Endothelial cell of umbilical vein (primary cell): ENCODE results near the gene TNS1. TPM values are rescaled to one million over a fixed set of nuclear protein-coding genes. Genes with fewer than 3 reads are reported as not detected.

ENCODE experiments used
- BruUV-seq: library from RNA; stranded (reverse); fragments of 400-500 nt; replicated peaks from 2 replicates; lab custom pipeline; 2021; lab: Mats Ljungman, UMichigan
- CTCF ChIA-PET: fragments of 300-600, 350-600 bp; sonication (Branson Sonifier 250); formaldehyde crosslinking; loops from one replicate; lab custom pipeline; 2021; ENCODE audit warnings: antibody characterized with exemption, inconsistent platforms; lab: Charles Lee
- POLR2A ChIA-PET: fragments of 300-600, 350-600 bp; sonication (Branson Sonifier 250); formaldehyde crosslinking; loops from one replicate; lab custom pipeline; 2021; ENCODE audit warnings: antibody characterized with exemption, inconsistent platforms; lab: Charles Lee
- DNase-seq: peaks from one replicate; pipeline ENCODE4 v3.0.0-alpha.2; 2011; ENCODE audit warnings: low read depth, low spot score
- FAIRE-seq: peaks from 2 replicates; lab custom pipeline; 2011; peaks lifted over from hg19 to GRCh38; lab: Jason Lieb, UNC
- H2AFZ ChIP-seq: 2 replicates; pipeline ENCODE4 v1.6.0; 2012; ENCODE audit warnings: low read depth, low read length, control low read depth, inconsistent platforms
- H3K27ac ChIP-seq: 2 replicates; pipeline ENCODE4 v1.5.1; 2011; ENCODE audit warnings: low read depth, mild to moderate bottlenecking, control low read depth, low read length, moderate library complexity; ENCODE audit not compliant: insufficient read depth
- H3K27me3 ChIP-seq, 2 experiments: 2 replicates each; pipeline versions ENCODE4 v1.6.0 to v1.6.1; 2011; ENCODE audit warnings: low read length in 2 of 2, mixed read lengths in 1 of 2; ENCODE audit not compliant: control insufficient read depth in 2 of 2, insufficient read depth in 2 of 2
- H3K36me3 ChIP-seq, 2 experiments: 2 replicates in 1 of 2; 3 replicates in 1 of 2; pipeline ENCODE4 v1.5.1; 2011; ENCODE audit warnings: low read length in 2 of 2, mild to moderate bottlenecking in 1 of 2, moderate library complexity in 1 of 2; ENCODE audit not compliant: control insufficient read depth in 2 of 2, insufficient read depth in 2 of 2; ENCODE audit errors: extremely low read depth in 1 of 2
- H3K4me1 ChIP-seq: 3 replicates; pipeline ENCODE4 v1.5.1; 2011; ENCODE audit warnings: mild to moderate bottlenecking, low read length; ENCODE audit not compliant: control insufficient read depth, insufficient read depth; ENCODE audit errors: extremely low read depth
- H3K4me2 ChIP-seq: 2 replicates; pipeline ENCODE4 v1.6.1; 2011; ENCODE audit warnings: low read length, control low read depth, mixed read lengths; ENCODE audit not compliant: insufficient read depth
- H3K4me3 ChIP-seq, 3 experiments: fragments of 200-600 bp in 1 of 3; sonication (generic), shearing (Covaris generic) in 1 of 3; replicated peaks in 1 of 3; 2 replicates each; pipeline ENCODE4 v1.5.1; 2011 to 2016; ENCODE audit warnings: control low read depth in 3 of 3, low read length in 3 of 3, mild to moderate bottlenecking in 2 of 3, inconsistent platforms in 1 of 3, low read depth in 1 of 3, moderate library complexity in 1 of 3; ENCODE audit not compliant: insufficient read depth in 1 of 3
- H3K79me2 ChIP-seq: 2 replicates; pipeline ENCODE4 v1.6.0; 2012; ENCODE audit warnings: low read length, inconsistent platforms; ENCODE audit not compliant: control insufficient read depth, insufficient read depth
- H3K9ac ChIP-seq: replicated peaks from 2 replicates; pipeline ENCODE3; 2011; ENCODE audit warnings: low read length, control low read depth; ENCODE audit not compliant: insufficient read depth; ENCODE audit errors: extremely low read depth
- H3K9me1 ChIP-seq: replicated peaks from 3 replicates; pipeline ENCODE4 v1.6.0; 2011; ENCODE audit warnings: mild to moderate bottlenecking, low read length; ENCODE audit not compliant: control insufficient read depth, insufficient read depth; ENCODE audit errors: extremely low read depth
- H3K9me3 ChIP-seq: replicated peaks from 2 replicates; pipeline ENCODE4 v1.5.1; 2012; ENCODE audit warnings: low read length, inconsistent platforms; ENCODE audit not compliant: control insufficient read depth, insufficient read depth
- H4K20me1 ChIP-seq: replicated peaks from 2 replicates; pipeline ENCODE3; 2011; ENCODE audit warnings: mild to moderate bottlenecking, low read length; ENCODE audit not compliant: control insufficient read depth, insufficient read depth; ENCODE audit errors: extremely low read depth
- EZH2 ChIP-seq: IDR thresholded peaks from 2 replicates; pipeline ENCODE4 v1.6.1; 2012; ENCODE audit warnings: borderline replicate concordance, low read depth, mild to moderate bottlenecking, moderate library complexity, low read length, inconsistent platforms; ENCODE audit not compliant: severe bottlenecking
- FOS ChIP-seq: IDR thresholded peaks from 2 replicates; pipeline ENCODE4 v1.6.1; 2011; ENCODE audit warnings: mild to moderate bottlenecking, low read length, moderate library complexity, borderline replicate concordance; ENCODE audit not compliant: insufficient read depth
- GATA2 ChIP-seq: IDR thresholded peaks from 2 replicates; pipeline ENCODE4 v1.7.0; 2011; ENCODE audit warnings: low read depth, mild to moderate bottlenecking, moderate library complexity, mixed read lengths, low read length; ENCODE audit not compliant: insufficient read length, insufficient read depth
- JUN ChIP-seq: IDR thresholded peaks from 2 replicates; pipeline ENCODE4 v1.6.1; 2011; ENCODE audit warnings: borderline replicate concordance, low read depth; ENCODE audit not compliant: insufficient read length, insufficient read depth
- MAX ChIP-seq: IDR thresholded peaks from 2 replicates; pipeline ENCODE4 v1.6.1; 2011; ENCODE audit not compliant: insufficient read depth, insufficient read length
- MYC ChIP-seq: IDR thresholded peaks from one replicate; pipeline ENCODE4 v1.6.1; 2011; ENCODE audit warnings: mild to moderate bottlenecking, low read depth, low read length
- POLR2A ChIP-seq: IDR thresholded peaks from 2 replicates; pipeline ENCODE4 v1.6.1; 2012; ENCODE audit warnings: low read depth, mild to moderate bottlenecking, control low read depth, low read length
- POLR2AphosphoS5 ChIP-seq: IDR thresholded peaks from 2 replicates; pipeline ENCODE4 v1.6.1; 2012; ENCODE audit warnings: low read depth, mild to moderate bottlenecking, control low read depth, low read length, moderate library complexity; ENCODE audit not compliant: insufficient read depth
- dilution Hi-C: fragments of 300-500 bp; cut with MboI; formaldehyde crosslinking; loops from one replicate; pipeline ENCODE4 v1.15.0; 2019; ENCODE audit warnings: low sequenced_read_pairs; ENCODE audit not compliant: extremely low pct_ligation_motif_present
- intact Hi-C: fragments of 100-400 bp; cut with micrococcal nuclease; formaldehyde crosslinking; loops from one replicate; pipeline ENCODE4 v1.10.0; 2022
- polyA plus RNA-seq, 4 experiments: library from polyadenylated mRNA; depleted of rRNA in 3 of 4; stranded (reverse) in 3 of 4; unstranded in 1 of 4; fragments of >200 nt; gene quantifications; 2 replicates each; pipeline versions ENCODE4 v1.2.1 to v1.2.3, GENCODE V29; 2011 to 2012; ENCODE audit warnings: missing spikeins in 1 of 4
- total RNA-seq: library from RNA; stranded (reverse); gene quantifications from 2 replicates; pipeline ENCODE4 v1.2.3, GENCODE V29; 2021
- TF ChIP-seq, protein P1 (sequence below), 2 donors: IDR thresholded peaks; 1 replicate in 1 of 2; 2 replicates in 1 of 2; pipeline ENCODE4 v1.5.1; 2011; ENCODE audit warnings: low read length in 2 of 2, mild to moderate bottlenecking in 2 of 2, moderate library complexity in 2 of 2, control low read depth in 1 of 2, inconsistent platforms in 1 of 2, low read depth in 1 of 2; ENCODE audit not compliant: insufficient read depth in 1 of 2; ENCODE audit errors: extremely low read depth in 1 of 2

Gene TNS1
- total and polyA plus RNA-seq, 2 donors (not counting 3 experiments of a cell fraction or from before 2014, with no cell fraction given): 11.0 to 52.1 TPM

- ChIA-PET POLR2A (no interaction called here), CTCF (interaction anchor here (0.6 to 2.9 kb wide), 3 partner anchors 33 to 241 kb away, joined by 3 to 11 read pairs (median 3); no protein-coding TSS in a partner anchor)
- DNase-seq (no peak), FAIRE-seq (no peak)
- Histone ChIP-seq H3K9me3 (no peaks in the 10 kb centered on the region), H4K20me1 (no peaks in the 10 kb centered on the region), H3K4me1 (no peaks in the 10 kb centered on the region), H3K4me2 (no peak overlapping the region), H3K9me1 (no peaks in the 10 kb centered on the region), H2AFZ (no peak overlapping the region), H3K36me3 (no peaks in the 10 kb centered on the region), H3K79me2 (no peaks in the 10 kb centered on the region), H3K27me3 (peaks cover 0 to 10% of the 10 kb centered on the region in 2 experiments), H3K27ac (no peak overlapping the region), H3K4me3 (no peak overlapping the region), H3K9ac (no peak overlapping the region)
- dilution Hi-C loops: no loop called here
- TF ChIP-seq FOS (no peak), EZH2 (no peak), POLR2A (no peak), GATA2 (no peak), MYC (no peak), POLR2AphosphoS5 (no peak), JUN (no peak), MAX (no peak)
- TF ChIP-seq, protein P1, sequence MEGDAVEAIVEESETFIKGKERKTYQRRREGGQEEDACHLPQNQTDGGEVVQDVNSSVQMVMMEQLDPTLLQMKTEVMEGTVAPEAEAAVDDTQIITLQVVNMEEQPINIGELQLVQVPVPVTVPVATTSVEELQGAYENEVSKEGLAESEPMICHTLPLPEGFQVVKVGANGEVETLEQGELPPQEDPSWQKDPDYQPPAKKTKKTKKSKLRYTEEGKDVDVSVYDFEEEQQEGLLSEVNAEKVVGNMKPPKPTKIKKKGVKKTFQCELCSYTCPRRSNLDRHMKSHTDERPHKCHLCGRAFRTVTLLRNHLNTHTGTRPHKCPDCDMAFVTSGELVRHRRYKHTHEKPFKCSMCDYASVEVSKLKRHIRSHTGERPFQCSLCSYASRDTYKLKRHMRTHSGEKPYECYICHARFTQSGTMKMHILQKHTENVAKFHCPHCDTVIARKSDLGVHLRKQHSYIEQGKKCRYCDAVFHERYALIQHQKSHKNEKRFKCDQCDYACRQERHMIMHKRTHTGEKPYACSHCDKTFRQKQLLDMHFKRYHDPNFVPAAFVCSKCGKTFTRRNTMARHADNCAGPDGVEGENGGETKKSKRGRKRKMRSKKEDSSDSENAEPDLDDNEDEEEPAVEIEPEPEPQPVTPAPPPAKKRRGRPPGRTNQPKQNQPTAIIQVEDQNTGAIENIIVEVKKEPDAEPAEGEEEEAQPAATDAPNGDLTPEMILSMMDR (IDR thresholded peaks at IDR 0.05; ENCODE audit: extremely low read depth in 1 of 2, insufficient read depth in 1 of 2, low read depth in 1 of 2, low read length in 2 of 2): no peak
- BruUV-seq: no TSS peak
- intact Hi-C loops: no loop called here
Measured at GRCh38 chr2:218026676-218027425, 24.1 kb upstream of the TNS1 start.
